ENCODE measurements around the gene GMNN.

DNA sequence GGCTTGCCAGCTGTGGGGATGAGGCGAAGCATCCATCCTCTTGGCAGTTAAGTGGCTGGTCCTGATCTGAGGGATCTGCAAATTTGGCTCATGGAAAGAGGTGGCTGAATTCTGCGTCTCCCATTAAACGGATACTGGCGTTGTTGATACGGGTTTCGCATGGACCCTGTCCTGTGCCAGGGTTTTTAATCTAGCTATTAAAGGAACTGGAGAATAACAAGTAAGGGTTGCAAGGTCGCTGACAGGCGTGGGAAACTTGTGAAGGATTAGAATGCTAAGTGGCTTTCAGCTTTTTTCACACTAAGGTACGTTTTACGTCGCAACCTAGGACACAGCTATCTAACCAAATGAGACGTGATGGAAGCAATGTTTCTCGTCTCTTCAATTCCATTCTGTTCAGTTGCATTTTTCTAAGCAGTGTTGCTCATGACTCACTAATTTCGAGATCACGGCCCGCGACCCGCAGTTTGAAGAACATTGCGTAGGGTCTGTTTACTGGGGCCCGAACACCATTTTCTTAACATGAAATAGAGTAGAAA is 852 bp downstream of the GMNN start:
- TF ChIP-seq POLR2AphosphoS5 (IDR thresholded peaks at IDR 0.05) (no peak), RAD21 (conservative IDR thresholded peaks at IDR 0.05) (no peak), EZH2 (IDR thresholded peaks at IDR 0.05; ENCODE audit: borderline replicate concordance, insufficient read depth, low read length, poor library complexity, severe bottlenecking) (no peak), EP300 (conservative IDR thresholded peaks at IDR 0.05; ENCODE audit: poor library complexity, severe bottlenecking) (no peak)
- TF ChIP-seq, protein P1, sequence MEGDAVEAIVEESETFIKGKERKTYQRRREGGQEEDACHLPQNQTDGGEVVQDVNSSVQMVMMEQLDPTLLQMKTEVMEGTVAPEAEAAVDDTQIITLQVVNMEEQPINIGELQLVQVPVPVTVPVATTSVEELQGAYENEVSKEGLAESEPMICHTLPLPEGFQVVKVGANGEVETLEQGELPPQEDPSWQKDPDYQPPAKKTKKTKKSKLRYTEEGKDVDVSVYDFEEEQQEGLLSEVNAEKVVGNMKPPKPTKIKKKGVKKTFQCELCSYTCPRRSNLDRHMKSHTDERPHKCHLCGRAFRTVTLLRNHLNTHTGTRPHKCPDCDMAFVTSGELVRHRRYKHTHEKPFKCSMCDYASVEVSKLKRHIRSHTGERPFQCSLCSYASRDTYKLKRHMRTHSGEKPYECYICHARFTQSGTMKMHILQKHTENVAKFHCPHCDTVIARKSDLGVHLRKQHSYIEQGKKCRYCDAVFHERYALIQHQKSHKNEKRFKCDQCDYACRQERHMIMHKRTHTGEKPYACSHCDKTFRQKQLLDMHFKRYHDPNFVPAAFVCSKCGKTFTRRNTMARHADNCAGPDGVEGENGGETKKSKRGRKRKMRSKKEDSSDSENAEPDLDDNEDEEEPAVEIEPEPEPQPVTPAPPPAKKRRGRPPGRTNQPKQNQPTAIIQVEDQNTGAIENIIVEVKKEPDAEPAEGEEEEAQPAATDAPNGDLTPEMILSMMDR (IDR thresholded peaks at IDR 0.05; ENCODE audit: poor library complexity, severe bottlenecking), result no peak

Data from neural cell (in vitro differentiated cells).